ENCODE data around the gene ALPP. TPM values are rescaled to one million over a fixed set of nuclear protein-coding genes. Genes with fewer than 3 reads are reported as not detected.
"Not testable (repeated sequence)": the region's sequence is repeated elsewhere in the genome, so short reads cannot be mapped to it uniquely, and the experiment has no call there.

The ALPP gene
- total RNA-seq, 1 experiment from 2014 or later: 0.20 TPM

DNA sequence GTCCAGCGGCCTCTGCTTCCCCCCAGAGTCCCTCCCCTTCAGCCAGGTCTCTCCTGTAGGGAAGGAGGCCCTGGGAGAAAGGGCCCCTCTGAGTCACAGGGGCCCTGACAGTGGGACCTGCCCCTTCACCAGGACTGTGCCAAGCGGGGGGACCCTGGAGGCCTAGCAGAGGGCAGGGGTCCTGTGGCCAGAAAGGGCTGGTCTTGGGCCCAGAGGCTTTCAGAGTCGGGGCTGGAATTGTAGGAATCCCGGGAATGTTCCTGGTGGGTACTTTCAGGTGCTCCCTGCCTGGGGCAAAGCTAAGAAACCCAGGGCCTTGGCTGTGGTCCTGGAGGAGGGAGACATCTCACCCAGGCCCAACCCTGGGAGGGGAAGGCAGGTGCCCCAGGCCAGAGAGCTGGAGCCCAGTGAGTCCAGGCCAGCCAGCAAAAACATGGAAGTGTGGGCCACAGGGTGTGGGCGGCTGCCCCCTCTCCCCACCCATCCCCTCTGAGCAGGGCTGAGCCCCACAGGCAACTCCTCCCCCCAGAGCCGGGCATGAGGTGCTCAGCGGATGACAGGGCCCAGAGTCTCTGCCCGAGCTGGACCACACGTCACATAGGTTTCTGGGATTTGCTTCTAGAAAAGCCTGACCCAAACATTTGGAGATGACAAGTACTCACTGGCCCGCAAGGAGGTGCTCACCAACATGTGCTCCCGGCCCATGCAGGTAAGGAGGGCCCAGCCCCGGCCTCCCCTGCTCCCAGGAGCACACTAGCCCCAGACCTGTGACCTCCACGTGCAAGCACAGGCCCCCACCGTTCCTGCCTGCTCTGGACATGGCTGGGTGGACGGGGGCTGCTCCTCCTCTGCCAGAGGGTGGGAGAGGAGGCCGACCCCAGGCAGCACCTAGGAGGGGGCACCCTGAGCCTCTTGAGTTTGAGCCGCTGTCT lies 48.2 kb upstream of the ALPP start:
- H2AFZ ChIP-seq (ENCODE audit: low read length): no peak overlapping the region
- no peak overlapping the region for H2BK20ac ChIP-seq (ENCODE audit: low read depth, low read length, poor library complexity, severe bottlenecking)
- H3K4me2 ChIP-seq (ENCODE audit: insufficient read depth, insufficient read length, low read length): no peak overlapping the region
- H3K79me1 ChIP-seq (ENCODE audit: insufficient read depth, low read depth, low read length, poor library complexity, severe bottlenecking): no peaks in the 10 kb centered on the region
- H3K23ac ChIP-seq (ENCODE audit: insufficient read length, low read depth, low read length): no peak overlapping the region
- no peak overlapping the region for H2BK120ac ChIP-seq (ENCODE audit: low read depth, low read length, poor library complexity, severe bottlenecking)
- H3K27ac ChIP-seq (ENCODE audit: insufficient read length, low read depth, low read length): no peak overlapping the region
- H2AK5ac ChIP-seq (ENCODE audit: insufficient read length, low read length): no peak overlapping the region
- H3K23me2 ChIP-seq (ENCODE audit: insufficient read length, low read depth, low read length, poor library complexity, severe bottlenecking): no peaks in the 10 kb centered on the region
- no peak overlapping the region for H4K91ac ChIP-seq (ENCODE audit: insufficient read length, low read depth, low read length)
- 0 out of 2 replicates have a peak overlapping the region, but pooled peaks have one; percentile 5 for H2BK15ac ChIP-seq (ENCODE audit: low read depth, low read length)
- no CpG with 5 or more reads among the region's 17 CpGs for WGBS (ENCODE audit: extremely low coverage, insufficient read length, low lambda C conversion rate)
- no peak overlapping the region for H4K5ac ChIP-seq (ENCODE audit: insufficient read length, low read depth, low read length)
- Mint-ChIP-seq H3K9me3 (no peaks in the 10 kb centered on the region; a peak in 1 of 5 replicates), H3K4me3 (no peak overlapping the region), H3K36me3 (ENCODE audit: insufficient read depth in 1 of 3, low read depth in 3 of 3) (no peaks in the 10 kb centered on the region; a peak in 1 of 7 replicates), H3K27me3 (ENCODE audit: low read depth) (no peaks in the 10 kb centered on the region; the same call in 1 of the 2 replicates), H3K27ac (peak overlapping the region in 1 of 3 experiments; percentile 27; a peak in 1 of 7 replicates), H3K4me1 (peaks cover 5 to 19% of the 10 kb centered on the region in 2 experiments; a peak in 3 of 4 replicates)
- no peak overlapping the region for H3K4ac ChIP-seq (ENCODE audit: low read depth, low read length)
- H3T11ph ChIP-seq (ENCODE audit: low read length): no peak overlapping the region
- H2BK5ac ChIP-seq (ENCODE audit: insufficient read length, low read length): no peak overlapping the region
- peak overlapping the region; percentile 34; the same call in 1 of the 2 replicates for H3K14ac ChIP-seq (ENCODE audit: insufficient read depth, low read length)
- H3K27me3 ChIP-seq (ENCODE audit: insufficient read depth, low read length): no peaks in the 10 kb centered on the region
- H3K56ac ChIP-seq (ENCODE audit: insufficient read length, low read depth, low read length): no peak overlapping the region
- H2BK12ac ChIP-seq (ENCODE audit: insufficient read length, low read depth, low read length): no peak overlapping the region
- no peaks in the 10 kb centered on the region for H3K9me3 ChIP-seq (ENCODE audit: control insufficient read depth, low read depth, low read length)
- peak; percentile 80 for DNase-seq
- TF ChIP-seq, protein P1, sequence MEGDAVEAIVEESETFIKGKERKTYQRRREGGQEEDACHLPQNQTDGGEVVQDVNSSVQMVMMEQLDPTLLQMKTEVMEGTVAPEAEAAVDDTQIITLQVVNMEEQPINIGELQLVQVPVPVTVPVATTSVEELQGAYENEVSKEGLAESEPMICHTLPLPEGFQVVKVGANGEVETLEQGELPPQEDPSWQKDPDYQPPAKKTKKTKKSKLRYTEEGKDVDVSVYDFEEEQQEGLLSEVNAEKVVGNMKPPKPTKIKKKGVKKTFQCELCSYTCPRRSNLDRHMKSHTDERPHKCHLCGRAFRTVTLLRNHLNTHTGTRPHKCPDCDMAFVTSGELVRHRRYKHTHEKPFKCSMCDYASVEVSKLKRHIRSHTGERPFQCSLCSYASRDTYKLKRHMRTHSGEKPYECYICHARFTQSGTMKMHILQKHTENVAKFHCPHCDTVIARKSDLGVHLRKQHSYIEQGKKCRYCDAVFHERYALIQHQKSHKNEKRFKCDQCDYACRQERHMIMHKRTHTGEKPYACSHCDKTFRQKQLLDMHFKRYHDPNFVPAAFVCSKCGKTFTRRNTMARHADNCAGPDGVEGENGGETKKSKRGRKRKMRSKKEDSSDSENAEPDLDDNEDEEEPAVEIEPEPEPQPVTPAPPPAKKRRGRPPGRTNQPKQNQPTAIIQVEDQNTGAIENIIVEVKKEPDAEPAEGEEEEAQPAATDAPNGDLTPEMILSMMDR (conservative IDR thresholded peaks at IDR 0.05): no peak
- no peaks in the 10 kb centered on the region for H4K20me1 ChIP-seq (ENCODE audit: control insufficient read depth, insufficient read depth, insufficient read length)
- no peak overlapping the region for H3K9ac ChIP-seq (ENCODE audit: extremely low read depth, insufficient read length, low read length)
- no peaks in the 10 kb centered on the region for H3K79me2 ChIP-seq (ENCODE audit: insufficient read depth, low read length)
- no peak overlapping the region for H3K18ac ChIP-seq (ENCODE audit: insufficient read length, low read depth, low read length)
- no peak overlapping the region for H4K8ac ChIP-seq (replicated peaks; ENCODE audit: insufficient read length, low read depth, low read length)
- no peaks in the 10 kb centered on the region for H3K4me1 ChIP-seq (ENCODE audit: insufficient read depth, low read length)

DNA sequence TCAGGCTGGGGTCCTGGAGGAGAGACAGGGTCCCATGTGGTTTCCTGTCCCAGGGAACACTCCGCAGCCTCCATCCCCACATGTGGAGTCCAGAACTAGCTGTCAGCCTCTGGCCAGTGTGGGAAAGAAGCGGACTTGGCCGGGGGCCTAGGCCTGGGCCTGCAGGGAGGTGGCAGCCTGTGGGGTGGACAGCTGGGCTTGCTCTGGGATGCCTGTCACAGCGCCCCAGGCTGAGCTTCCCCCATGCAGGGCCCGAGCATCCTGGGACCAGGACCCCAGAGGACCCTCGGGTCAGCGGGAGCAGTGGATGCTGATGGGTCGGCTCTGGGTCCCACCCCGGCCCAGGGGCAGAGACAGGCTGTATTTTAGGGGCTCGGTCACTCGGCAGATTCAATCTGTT lies 47.5 kb upstream of the ALPP start:
- H3K79me1 ChIP-seq (ENCODE audit: insufficient read depth, low read depth, low read length, poor library complexity, severe bottlenecking); H3K23ac ChIP-seq (ENCODE audit: insufficient read length, low read depth, low read length); H4K5ac ChIP-seq (ENCODE audit: insufficient read length, low read depth, low read length); H3K27me3 Mint-ChIP-seq (ENCODE audit: low read depth); H3K36me3 Mint-ChIP-seq (ENCODE audit: insufficient read depth in 1 of 3, low read depth in 3 of 3); H3K27me3 ChIP-seq (ENCODE audit: insufficient read depth, low read length); H2AFZ ChIP-seq (ENCODE audit: low read length); DNase-seq; H3K4ac ChIP-seq (ENCODE audit: low read depth, low read length); H4K8ac ChIP-seq (replicated peaks; ENCODE audit: insufficient read length, low read depth, low read length); H3K27ac ChIP-seq (ENCODE audit: insufficient read length, low read depth, low read length); H2BK5ac ChIP-seq (ENCODE audit: insufficient read length, low read length); H2BK12ac ChIP-seq (ENCODE audit: insufficient read length, low read depth, low read length); H3K23me2 ChIP-seq (ENCODE audit: insufficient read length, low read depth, low read length, poor library complexity, severe bottlenecking); H3T11ph ChIP-seq (ENCODE audit: low read length); H2BK15ac ChIP-seq (ENCODE audit: low read depth, low read length); H3K18ac ChIP-seq (ENCODE audit: insufficient read length, low read depth, low read length); H3K79me2 ChIP-seq (ENCODE audit: insufficient read depth, low read length); H2AK5ac ChIP-seq (ENCODE audit: insufficient read length, low read length); H2BK120ac ChIP-seq (ENCODE audit: low read depth, low read length, poor library complexity, severe bottlenecking); H3K9ac ChIP-seq (ENCODE audit: extremely low read depth, insufficient read length, low read length); H3K9me3 ChIP-seq (ENCODE audit: control insufficient read depth, low read depth, low read length); H3K14ac ChIP-seq (ENCODE audit: insufficient read depth, low read length); H4K91ac ChIP-seq (ENCODE audit: insufficient read length, low read depth, low read length); H3K9me3 Mint-ChIP-seq; H3K27ac Mint-ChIP-seq; H3K4me3 Mint-ChIP-seq; H3K4me1 ChIP-seq (ENCODE audit: insufficient read depth, low read length); H2BK20ac ChIP-seq (ENCODE audit: low read depth, low read length, poor library complexity, severe bottlenecking); H4K20me1 ChIP-seq (ENCODE audit: control insufficient read depth, insufficient read depth, insufficient read length); H3K4me2 ChIP-seq (ENCODE audit: insufficient read depth, insufficient read length, low read length); H3K56ac ChIP-seq (ENCODE audit: insufficient read length, low read depth, low read length): not testable (repeated sequence)
- no CpG with 5 or more reads among the region's 11 CpGs for WGBS (ENCODE audit: extremely low coverage, insufficient read length, low lambda C conversion rate)
- H3K4me1 Mint-ChIP-seq: peaks cover 5 to 16% of the 10 kb centered on the region in 2 experiments; a peak in 2 of 4 replicates

All from H9 (cell line).